GM12878 (cell line): ENCODE measurements around the gene TSGA10. TPM values are rescaled to one million over a fixed set of nuclear protein-coding genes. Genes with fewer than 3 reads are reported as not detected.

ENCODE experiments used
- CBFB ChIP-seq: IDR thresholded peaks from 2 replicates; pipeline ENCODE4 v1.6.1; 2016; ENCODE audit warnings: antibody characterized with exemption, low read depth
- DPF2 ChIP-seq: fragments of 450-650 bp; IDR thresholded peaks from 2 replicates; pipeline ENCODE4 v1.6.1; 2017; ENCODE audit warnings: mild to moderate bottlenecking
- GATAD2B ChIP-seq: fragments of 450-650 bp; conservative IDR thresholded peaks from 2 replicates; pipeline ENCODE4 v1.6.1; 2017; ENCODE audit warnings: low read depth, mild to moderate bottlenecking, moderate library complexity
- HCFC1 ChIP-seq: fragments of 150-350 bp; IDR thresholded peaks from 2 replicates; pipeline ENCODE4 v1.6.1; 2014; ENCODE audit warnings: low read length
- IKZF1 ChIP-seq: fragments of 450-650 bp; conservative IDR thresholded peaks from 2 replicates; pipeline ENCODE4 v1.6.1; 2017; ENCODE audit warnings: antibody characterized with exemption, mild to moderate bottlenecking
- KDM1A ChIP-seq: fragments of 200-600 bp; sonication (generic); IDR thresholded peaks from 2 replicates; pipeline ENCODE4 v1.6.1; 2016; ENCODE audit warnings: borderline replicate concordance
- SP1 ChIP-seq: IDR thresholded peaks from one replicate; pipeline ENCODE4 v1.6.1; 2011; ENCODE audit warnings: low read depth, low read length
- YY1 ChIP-seq: IDR thresholded peaks from 2 replicates; pipeline ENCODE4 v1.6.1; 2011; ENCODE audit warnings: low read depth, mild to moderate bottlenecking, low read length
- polyA plus RNA-seq, 11 experiments: library from polyadenylated mRNA; depleted of rRNA in 4 of 11; unstranded in 6 of 11; stranded (reverse) in 5 of 11; fragments of >200 nt; fragmentation: Nextera tagmentation in 4 of 11; fragmentation: Illumina TruSeq in 1 of 11; extraction: Ambion mirVana in 4 of 11; extraction: Trizol in 1 of 11; gene quantifications; 1 replicate in 1 of 11; 2 replicates in 10 of 11; pipeline versions ENCODE4 v1.2.1 to v1.2.3, GENCODE V29; 2011 to 2016; ENCODE audit warnings: inconsistent platforms in 2 of 11, missing spikeins in 2 of 11, low read depth in 1 of 11
- total RNA-seq, 4 experiments: library from RNA; depleted of rRNA in 3 of 4; stranded (reverse); fragments of >200 nt in 3 of 4; fragmentation: Illumina TruSeq in 1 of 4; extraction: Trizol in 1 of 4; gene quantifications; 2 replicates each; pipeline versions ENCODE4 v1.2.1 to v1.2.3, GENCODE V29; 2013 to 2021
- TF ChIP-seq, protein P1 (sequence below): fragments of 450-650 bp; IDR thresholded peaks from 2 replicates; pipeline ENCODE4 v1.6.1; 2017; ENCODE audit warnings: mild to moderate bottlenecking, low read depth, inconsistent platforms; ENCODE audit not compliant: poor library complexity, severe bottlenecking
- TF ChIP-seq, protein P2 (sequence below): fragments of 450-650 bp; conservative IDR thresholded peaks from 2 replicates; pipeline ENCODE4 v1.6.1; 2017; ENCODE audit warnings: mild to moderate bottlenecking, moderate library complexity
- TF ChIP-seq, protein P3 (sequence below): IDR thresholded peaks from 2 replicates; pipeline ENCODE4 v1.6.1; 2012; ENCODE audit warnings: low read depth, low read length, improper control_type of control experiment
- TF ChIP-seq, protein P4 (sequence below): fragments of 450-650 bp; formaldehyde crosslinking; IDR thresholded peaks from 2 replicates; pipeline ENCODE4 v1.4.0; 2022; ENCODE audit warnings: mild to moderate bottlenecking, moderate library complexity
- TF ChIP-seq, protein P5 (sequence below): fragments of 450-650 bp; IDR thresholded peaks from 2 replicates; pipeline ENCODE4 v1.6.1; 2014; ENCODE audit warnings: mild to moderate bottlenecking
- TF ChIP-seq, protein P6 (sequence below): IDR thresholded peaks from 2 replicates; pipeline ENCODE4 v1.6.1; 2012; ENCODE audit warnings: mild to moderate bottlenecking, low read depth, low read length

The TSGA10 gene
- total and polyA plus RNA-seq, 10 of the 15 experiments (the other 5 are each of a cell fraction or from before 2014, with no cell fraction given), result 5.3 to 13.5 (median 8.6) TPM

DNA sequence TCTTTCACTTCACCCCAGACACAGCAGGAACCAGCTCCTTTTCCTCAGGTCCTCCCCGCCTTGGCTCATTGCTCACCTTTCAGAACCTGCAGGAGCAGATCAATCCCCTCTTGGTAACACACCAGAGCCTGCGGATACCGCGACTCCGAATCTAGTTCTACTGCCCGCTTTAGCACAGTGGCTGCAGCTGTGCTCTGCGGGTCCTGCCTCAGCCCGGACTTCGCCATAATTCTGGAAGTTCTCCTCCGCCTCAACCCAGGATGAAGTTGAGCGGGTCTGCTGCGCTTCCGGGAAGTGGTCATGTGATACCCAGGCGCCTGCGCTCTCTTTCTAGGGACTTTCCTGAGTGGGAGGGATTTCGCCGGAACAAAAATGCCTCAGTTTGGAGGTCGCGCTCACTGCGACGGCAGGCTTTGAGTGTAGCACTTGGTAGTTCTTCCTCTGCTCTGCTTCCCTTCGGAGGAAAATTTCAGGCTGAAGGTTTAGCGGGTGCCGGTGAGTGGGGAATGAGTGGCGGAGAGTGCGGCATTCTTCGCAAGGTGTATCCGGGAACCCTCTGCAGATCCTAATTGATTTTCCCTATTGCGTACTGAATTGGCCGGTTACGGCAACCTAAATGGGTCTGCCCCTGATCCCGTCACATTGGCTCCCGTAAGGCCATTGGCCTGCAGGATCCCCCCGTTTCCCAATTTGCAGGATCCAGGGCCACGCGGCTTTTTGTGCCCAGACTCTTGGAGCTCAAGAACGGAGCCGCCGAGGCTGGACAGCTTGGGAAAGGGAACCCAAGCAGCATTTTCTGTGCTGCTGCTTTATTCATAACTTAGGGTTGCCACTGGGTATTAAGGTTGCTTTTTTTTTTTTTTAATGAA is 26.2 kb upstream of the TSGA10 start, which contains the start of the genes MITD1 and MRPL30 (continued):
- TF ChIP-seq, protein P1, sequence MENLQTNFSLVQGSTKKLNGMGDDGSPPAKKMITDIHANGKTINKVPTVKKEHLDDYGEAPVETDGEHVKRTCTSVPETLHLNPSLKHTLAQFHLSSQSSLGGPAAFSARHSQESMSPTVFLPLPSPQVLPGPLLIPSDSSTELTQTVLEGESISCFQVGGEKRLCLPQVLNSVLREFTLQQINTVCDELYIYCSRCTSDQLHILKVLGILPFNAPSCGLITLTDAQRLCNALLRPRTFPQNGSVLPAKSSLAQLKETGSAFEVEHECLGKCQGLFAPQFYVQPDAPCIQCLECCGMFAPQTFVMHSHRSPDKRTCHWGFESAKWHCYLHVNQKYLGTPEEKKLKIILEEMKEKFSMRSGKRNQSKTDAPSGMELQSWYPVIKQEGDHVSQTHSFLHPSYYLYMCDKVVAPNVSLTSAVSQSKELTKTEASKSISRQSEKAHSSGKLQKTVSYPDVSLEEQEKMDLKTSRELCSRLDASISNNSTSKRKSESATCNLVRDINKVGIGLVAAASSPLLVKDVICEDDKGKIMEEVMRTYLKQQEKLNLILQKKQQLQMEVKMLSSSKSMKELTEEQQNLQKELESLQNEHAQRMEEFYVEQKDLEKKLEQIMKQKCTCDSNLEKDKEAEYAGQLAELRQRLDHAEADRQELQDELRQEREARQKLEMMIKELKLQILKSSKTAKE, result peak; percentile 75
- TF ChIP-seq, protein P2, sequence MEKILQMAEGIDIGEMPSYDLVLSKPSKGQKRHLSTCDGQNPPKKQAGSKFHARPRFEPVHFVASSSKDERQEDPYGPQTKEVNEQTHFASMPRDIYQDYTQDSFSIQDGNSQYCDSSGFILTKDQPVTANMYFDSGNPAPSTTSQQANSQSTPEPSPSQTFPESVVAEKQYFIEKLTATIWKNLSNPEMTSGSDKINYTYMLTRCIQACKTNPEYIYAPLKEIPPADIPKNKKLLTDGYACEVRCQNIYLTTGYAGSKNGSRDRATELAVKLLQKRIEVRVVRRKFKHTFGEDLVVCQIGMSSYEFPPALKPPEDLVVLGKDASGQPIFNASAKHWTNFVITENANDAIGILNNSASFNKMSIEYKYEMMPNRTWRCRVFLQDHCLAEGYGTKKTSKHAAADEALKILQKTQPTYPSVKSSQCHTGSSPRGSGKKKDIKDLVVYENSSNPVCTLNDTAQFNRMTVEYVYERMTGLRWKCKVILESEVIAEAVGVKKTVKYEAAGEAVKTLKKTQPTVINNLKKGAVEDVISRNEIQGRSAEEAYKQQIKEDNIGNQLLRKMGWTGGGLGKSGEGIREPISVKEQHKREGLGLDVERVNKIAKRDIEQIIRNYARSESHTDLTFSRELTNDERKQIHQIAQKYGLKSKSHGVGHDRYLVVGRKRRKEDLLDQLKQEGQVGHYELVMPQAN, result peak; percentile 92
- TF ChIP-seq YY1 (peak; percentile 91), DPF2 (peak; percentile 58; the same call in 1 of the 2 replicates), HCFC1 (peak; percentile 92), SP1 (peak; percentile 92), CBFB (no peak; the same call in 1 of the 2 replicates), IKZF1 (peak; percentile 98), KDM1A (no peak), GATAD2B (peak; percentile 95)
- TF ChIP-seq, protein P3, sequence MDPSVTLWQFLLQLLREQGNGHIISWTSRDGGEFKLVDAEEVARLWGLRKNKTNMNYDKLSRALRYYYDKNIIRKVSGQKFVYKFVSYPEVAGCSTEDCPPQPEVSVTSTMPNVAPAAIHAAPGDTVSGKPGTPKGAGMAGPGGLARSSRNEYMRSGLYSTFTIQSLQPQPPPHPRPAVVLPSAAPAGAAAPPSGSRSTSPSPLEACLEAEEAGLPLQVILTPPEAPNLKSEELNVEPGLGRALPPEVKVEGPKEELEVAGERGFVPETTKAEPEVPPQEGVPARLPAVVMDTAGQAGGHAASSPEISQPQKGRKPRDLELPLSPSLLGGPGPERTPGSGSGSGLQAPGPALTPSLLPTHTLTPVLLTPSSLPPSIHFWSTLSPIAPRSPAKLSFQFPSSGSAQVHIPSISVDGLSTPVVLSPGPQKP, result peak; percentile 52
- TF ChIP-seq, protein P4, sequence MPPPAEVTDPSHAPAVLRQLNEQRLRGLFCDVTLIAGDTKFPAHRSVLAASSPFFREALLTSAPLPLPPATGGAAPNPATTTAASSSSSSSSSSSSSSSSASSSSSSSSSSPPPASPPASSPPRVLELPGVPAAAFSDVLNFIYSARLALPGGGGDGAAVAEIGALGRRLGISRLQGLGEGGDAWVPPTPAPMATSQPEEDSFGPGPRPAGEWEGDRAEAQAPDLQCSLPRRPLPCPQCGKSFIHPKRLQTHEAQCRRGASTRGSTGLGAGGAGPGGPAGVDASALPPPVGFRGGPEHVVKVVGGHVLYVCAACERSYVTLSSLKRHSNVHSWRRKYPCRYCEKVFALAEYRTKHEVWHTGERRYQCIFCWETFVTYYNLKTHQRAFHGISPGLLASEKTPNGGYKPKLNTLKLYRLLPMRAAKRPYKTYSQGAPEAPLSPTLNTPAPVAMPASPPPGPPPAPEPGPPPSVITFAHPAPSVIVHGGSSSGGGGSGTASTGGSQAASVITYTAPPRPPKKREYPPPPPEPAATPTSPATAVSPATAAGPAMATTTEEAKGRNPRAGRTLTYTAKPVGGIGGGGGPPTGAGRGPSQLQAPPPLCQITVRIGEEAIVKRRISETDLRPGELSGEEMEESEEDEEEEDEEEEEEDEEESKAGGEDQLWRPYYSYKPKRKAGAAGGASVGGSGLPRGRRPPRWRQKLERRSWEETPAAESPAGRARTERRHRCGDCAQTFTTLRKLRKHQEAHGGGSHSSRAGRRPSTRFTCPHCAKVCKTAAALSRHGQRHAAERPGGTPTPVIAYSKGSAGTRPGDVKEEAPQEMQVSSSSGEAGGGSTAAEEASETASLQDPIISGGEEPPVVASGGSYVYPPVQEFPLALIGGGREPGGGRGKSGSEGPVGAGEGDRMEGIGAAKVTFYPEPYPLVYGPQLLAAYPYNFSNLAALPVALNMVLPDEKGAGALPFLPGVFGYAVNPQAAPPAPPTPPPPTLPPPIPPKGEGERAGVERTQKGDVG (CRISPR knock-in tag), result 0 out of 2 replicates have a peak, but pooled peaks have one; percentile 40
- TF ChIP-seq, protein P5, sequence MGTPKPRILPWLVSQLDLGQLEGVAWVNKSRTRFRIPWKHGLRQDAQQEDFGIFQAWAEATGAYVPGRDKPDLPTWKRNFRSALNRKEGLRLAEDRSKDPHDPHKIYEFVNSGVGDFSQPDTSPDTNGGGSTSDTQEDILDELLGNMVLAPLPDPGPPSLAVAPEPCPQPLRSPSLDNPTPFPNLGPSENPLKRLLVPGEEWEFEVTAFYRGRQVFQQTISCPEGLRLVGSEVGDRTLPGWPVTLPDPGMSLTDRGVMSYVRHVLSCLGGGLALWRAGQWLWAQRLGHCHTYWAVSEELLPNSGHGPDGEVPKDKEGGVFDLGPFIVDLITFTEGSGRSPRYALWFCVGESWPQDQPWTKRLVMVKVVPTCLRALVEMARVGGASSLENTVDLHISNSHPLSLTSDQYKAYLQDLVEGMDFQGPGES, result 0 out of 2 replicates have a peak, but pooled peaks have one; percentile 46
- TF ChIP-seq, protein P6, sequence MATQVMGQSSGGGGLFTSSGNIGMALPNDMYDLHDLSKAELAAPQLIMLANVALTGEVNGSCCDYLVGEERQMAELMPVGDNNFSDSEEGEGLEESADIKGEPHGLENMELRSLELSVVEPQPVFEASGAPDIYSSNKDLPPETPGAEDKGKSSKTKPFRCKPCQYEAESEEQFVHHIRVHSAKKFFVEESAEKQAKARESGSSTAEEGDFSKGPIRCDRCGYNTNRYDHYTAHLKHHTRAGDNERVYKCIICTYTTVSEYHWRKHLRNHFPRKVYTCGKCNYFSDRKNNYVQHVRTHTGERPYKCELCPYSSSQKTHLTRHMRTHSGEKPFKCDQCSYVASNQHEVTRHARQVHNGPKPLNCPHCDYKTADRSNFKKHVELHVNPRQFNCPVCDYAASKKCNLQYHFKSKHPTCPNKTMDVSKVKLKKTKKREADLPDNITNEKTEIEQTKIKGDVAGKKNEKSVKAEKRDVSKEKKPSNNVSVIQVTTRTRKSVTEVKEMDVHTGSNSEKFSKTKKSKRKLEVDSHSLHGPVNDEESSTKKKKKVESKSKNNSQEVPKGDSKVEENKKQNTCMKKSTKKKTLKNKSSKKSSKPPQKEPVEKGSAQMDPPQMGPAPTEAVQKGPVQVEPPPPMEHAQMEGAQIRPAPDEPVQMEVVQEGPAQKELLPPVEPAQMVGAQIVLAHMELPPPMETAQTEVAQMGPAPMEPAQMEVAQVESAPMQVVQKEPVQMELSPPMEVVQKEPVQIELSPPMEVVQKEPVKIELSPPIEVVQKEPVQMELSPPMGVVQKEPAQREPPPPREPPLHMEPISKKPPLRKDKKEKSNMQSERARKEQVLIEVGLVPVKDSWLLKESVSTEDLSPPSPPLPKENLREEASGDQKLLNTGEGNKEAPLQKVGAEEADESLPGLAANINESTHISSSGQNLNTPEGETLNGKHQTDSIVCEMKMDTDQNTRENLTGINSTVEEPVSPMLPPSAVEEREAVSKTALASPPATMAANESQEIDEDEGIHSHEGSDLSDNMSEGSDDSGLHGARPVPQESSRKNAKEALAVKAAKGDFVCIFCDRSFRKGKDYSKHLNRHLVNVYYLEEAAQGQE, result no peak
